ENCODE measurements around the gene KCTD13. TPM values are rescaled to one million over a fixed set of nuclear protein-coding genes. Genes with fewer than 3 reads are reported as not detected.

KCTD13 gene
- total and polyA plus RNA-seq, 10 of the 15 experiments (the other 5 are each of a cell fraction or from before 2014, with no cell fraction given), result 3.3 to 29.2 (median 12.5) TPM

- TF ChIP-seq, protein P1, sequence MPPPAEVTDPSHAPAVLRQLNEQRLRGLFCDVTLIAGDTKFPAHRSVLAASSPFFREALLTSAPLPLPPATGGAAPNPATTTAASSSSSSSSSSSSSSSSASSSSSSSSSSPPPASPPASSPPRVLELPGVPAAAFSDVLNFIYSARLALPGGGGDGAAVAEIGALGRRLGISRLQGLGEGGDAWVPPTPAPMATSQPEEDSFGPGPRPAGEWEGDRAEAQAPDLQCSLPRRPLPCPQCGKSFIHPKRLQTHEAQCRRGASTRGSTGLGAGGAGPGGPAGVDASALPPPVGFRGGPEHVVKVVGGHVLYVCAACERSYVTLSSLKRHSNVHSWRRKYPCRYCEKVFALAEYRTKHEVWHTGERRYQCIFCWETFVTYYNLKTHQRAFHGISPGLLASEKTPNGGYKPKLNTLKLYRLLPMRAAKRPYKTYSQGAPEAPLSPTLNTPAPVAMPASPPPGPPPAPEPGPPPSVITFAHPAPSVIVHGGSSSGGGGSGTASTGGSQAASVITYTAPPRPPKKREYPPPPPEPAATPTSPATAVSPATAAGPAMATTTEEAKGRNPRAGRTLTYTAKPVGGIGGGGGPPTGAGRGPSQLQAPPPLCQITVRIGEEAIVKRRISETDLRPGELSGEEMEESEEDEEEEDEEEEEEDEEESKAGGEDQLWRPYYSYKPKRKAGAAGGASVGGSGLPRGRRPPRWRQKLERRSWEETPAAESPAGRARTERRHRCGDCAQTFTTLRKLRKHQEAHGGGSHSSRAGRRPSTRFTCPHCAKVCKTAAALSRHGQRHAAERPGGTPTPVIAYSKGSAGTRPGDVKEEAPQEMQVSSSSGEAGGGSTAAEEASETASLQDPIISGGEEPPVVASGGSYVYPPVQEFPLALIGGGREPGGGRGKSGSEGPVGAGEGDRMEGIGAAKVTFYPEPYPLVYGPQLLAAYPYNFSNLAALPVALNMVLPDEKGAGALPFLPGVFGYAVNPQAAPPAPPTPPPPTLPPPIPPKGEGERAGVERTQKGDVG (CRISPR knock-in tag; IDR thresholded peaks at IDR 0.05), result no peak
- TF ChIP-seq SIX5 (IDR thresholded peaks at IDR 0.05; ENCODE audit: low read depth, low read length, severe bottlenecking) (no peak), EED (IDR thresholded peaks at IDR 0.05; ENCODE audit: low read depth) (0 out of 2 replicates have a peak, but pooled peaks have one; percentile 39), YY1 (IDR thresholded peaks at IDR 0.05; ENCODE audit: low read depth, low read length) (no peak), ZBTB40 (IDR thresholded peaks at IDR 0.05; ENCODE audit: borderline replicate concordance) (no peak)
These were observed 656 bp upstream of the KCTD13 start (continued) for GRCh38 chr16:29926711-29927052.

Data from GM12878 (cell line).